Endothelial cell of umbilical vein (primary cell): ENCODE measurements around the gene INAVA. TPM values are rescaled to one million over a fixed set of nuclear protein-coding genes. Genes with fewer than 3 reads are reported as not detected.

ENCODE experiments used
- BruUV-seq: library from RNA; stranded (reverse); fragments of 400-500 nt; replicated peaks from 2 replicates; lab custom pipeline; 2021; lab: Mats Ljungman, UMichigan
- CTCF ChIA-PET: fragments of 300-600, 350-600 bp; sonication (Branson Sonifier 250); formaldehyde crosslinking; loops from one replicate; lab custom pipeline; 2021; ENCODE audit warnings: antibody characterized with exemption, inconsistent platforms; lab: Charles Lee
- POLR2A ChIA-PET: fragments of 300-600, 350-600 bp; sonication (Branson Sonifier 250); formaldehyde crosslinking; loops from one replicate; lab custom pipeline; 2021; ENCODE audit warnings: antibody characterized with exemption, inconsistent platforms; lab: Charles Lee
- DNase-seq: peaks from one replicate; pipeline ENCODE4 v3.0.0-alpha.2; 2011; ENCODE audit warnings: low read depth, low spot score
- FAIRE-seq: peaks from 2 replicates; lab custom pipeline; 2011; peaks lifted over from hg19 to GRCh38; lab: Jason Lieb, UNC
- H2AFZ ChIP-seq: 2 replicates; pipeline ENCODE4 v1.6.0; 2012; ENCODE audit warnings: low read depth, low read length, control low read depth, inconsistent platforms
- H3K27ac ChIP-seq: 2 replicates; pipeline ENCODE4 v1.5.1; 2011; ENCODE audit warnings: low read depth, mild to moderate bottlenecking, control low read depth, low read length, moderate library complexity; ENCODE audit not compliant: insufficient read depth
- H3K27me3 ChIP-seq, 2 experiments: 2 replicates each; pipeline versions ENCODE4 v1.6.0 to v1.6.1; 2011; ENCODE audit warnings: low read length in 2 of 2, mixed read lengths in 1 of 2; ENCODE audit not compliant: control insufficient read depth in 2 of 2, insufficient read depth in 2 of 2
- H3K36me3 ChIP-seq, 2 experiments: 2 replicates in 1 of 2; 3 replicates in 1 of 2; pipeline ENCODE4 v1.5.1; 2011; ENCODE audit warnings: low read length in 2 of 2, mild to moderate bottlenecking in 1 of 2, moderate library complexity in 1 of 2; ENCODE audit not compliant: control insufficient read depth in 2 of 2, insufficient read depth in 2 of 2; ENCODE audit errors: extremely low read depth in 1 of 2
- H3K4me1 ChIP-seq: 3 replicates; pipeline ENCODE4 v1.5.1; 2011; ENCODE audit warnings: mild to moderate bottlenecking, low read length; ENCODE audit not compliant: control insufficient read depth, insufficient read depth; ENCODE audit errors: extremely low read depth
- H3K4me2 ChIP-seq: 2 replicates; pipeline ENCODE4 v1.6.1; 2011; ENCODE audit warnings: low read length, control low read depth, mixed read lengths; ENCODE audit not compliant: insufficient read depth
- H3K4me3 ChIP-seq, 3 experiments: fragments of 200-600 bp in 1 of 3; sonication (generic), shearing (Covaris generic) in 1 of 3; replicated peaks in 1 of 3; 2 replicates each; pipeline ENCODE4 v1.5.1; 2011 to 2016; ENCODE audit warnings: control low read depth in 3 of 3, low read length in 3 of 3, mild to moderate bottlenecking in 2 of 3, inconsistent platforms in 1 of 3, low read depth in 1 of 3, moderate library complexity in 1 of 3; ENCODE audit not compliant: insufficient read depth in 1 of 3
- H3K79me2 ChIP-seq: 2 replicates; pipeline ENCODE4 v1.6.0; 2012; ENCODE audit warnings: low read length, inconsistent platforms; ENCODE audit not compliant: control insufficient read depth, insufficient read depth
- H3K9ac ChIP-seq: replicated peaks from 2 replicates; pipeline ENCODE3; 2011; ENCODE audit warnings: low read length, control low read depth; ENCODE audit not compliant: insufficient read depth; ENCODE audit errors: extremely low read depth
- H3K9me1 ChIP-seq: replicated peaks from 3 replicates; pipeline ENCODE4 v1.6.0; 2011; ENCODE audit warnings: mild to moderate bottlenecking, low read length; ENCODE audit not compliant: control insufficient read depth, insufficient read depth; ENCODE audit errors: extremely low read depth
- H3K9me3 ChIP-seq: replicated peaks from 2 replicates; pipeline ENCODE4 v1.5.1; 2012; ENCODE audit warnings: low read length, inconsistent platforms; ENCODE audit not compliant: control insufficient read depth, insufficient read depth
- H4K20me1 ChIP-seq: replicated peaks from 2 replicates; pipeline ENCODE3; 2011; ENCODE audit warnings: mild to moderate bottlenecking, low read length; ENCODE audit not compliant: control insufficient read depth, insufficient read depth; ENCODE audit errors: extremely low read depth
- FOS ChIP-seq: IDR thresholded peaks from 2 replicates; pipeline ENCODE4 v1.6.1; 2011; ENCODE audit warnings: mild to moderate bottlenecking, low read length, moderate library complexity, borderline replicate concordance; ENCODE audit not compliant: insufficient read depth
- GATA2 ChIP-seq: IDR thresholded peaks from 2 replicates; pipeline ENCODE4 v1.7.0; 2011; ENCODE audit warnings: low read depth, mild to moderate bottlenecking, moderate library complexity, mixed read lengths, low read length; ENCODE audit not compliant: insufficient read length, insufficient read depth
- MYC ChIP-seq: IDR thresholded peaks from one replicate; pipeline ENCODE4 v1.6.1; 2011; ENCODE audit warnings: mild to moderate bottlenecking, low read depth, low read length
- POLR2A ChIP-seq: IDR thresholded peaks from 2 replicates; pipeline ENCODE4 v1.6.1; 2012; ENCODE audit warnings: low read depth, mild to moderate bottlenecking, control low read depth, low read length
- POLR2AphosphoS5 ChIP-seq: IDR thresholded peaks from 2 replicates; pipeline ENCODE4 v1.6.1; 2012; ENCODE audit warnings: low read depth, mild to moderate bottlenecking, control low read depth, low read length, moderate library complexity; ENCODE audit not compliant: insufficient read depth
- dilution Hi-C: fragments of 300-500 bp; cut with MboI; formaldehyde crosslinking; loops from one replicate; pipeline ENCODE4 v1.15.0; 2019; ENCODE audit warnings: low sequenced_read_pairs; ENCODE audit not compliant: extremely low pct_ligation_motif_present
- intact Hi-C: fragments of 100-400 bp; cut with micrococcal nuclease; formaldehyde crosslinking; loops from one replicate; pipeline ENCODE4 v1.10.0; 2022
- polyA plus RNA-seq, 4 experiments: library from polyadenylated mRNA; depleted of rRNA in 3 of 4; stranded (reverse) in 3 of 4; unstranded in 1 of 4; fragments of >200 nt; gene quantifications; 2 replicates each; pipeline versions ENCODE4 v1.2.1 to v1.2.3, GENCODE V29; 2011 to 2012; ENCODE audit warnings: missing spikeins in 1 of 4
- total RNA-seq: library from RNA; stranded (reverse); gene quantifications from 2 replicates; pipeline ENCODE4 v1.2.3, GENCODE V29; 2021
- TF ChIP-seq, protein P1 (sequence below): IDR thresholded peaks from 2 replicates; pipeline ENCODE4 v1.6.1; 2011; ENCODE audit not compliant: insufficient read depth, insufficient read length
- TF ChIP-seq, protein P2 (sequence below), 2 donors: IDR thresholded peaks; 1 replicate in 1 of 2; 2 replicates in 1 of 2; pipeline ENCODE4 v1.5.1; 2011; ENCODE audit warnings: low read length in 2 of 2, mild to moderate bottlenecking in 2 of 2, moderate library complexity in 2 of 2, control low read depth in 1 of 2, inconsistent platforms in 1 of 2, low read depth in 1 of 2; ENCODE audit not compliant: insufficient read depth in 1 of 2; ENCODE audit errors: extremely low read depth in 1 of 2

INAVA gene
- total and polyA plus RNA-seq, 2 donors (not counting 3 experiments of a cell fraction or from before 2014, with no cell fraction given), result 0.42 TPM; not detected in 1

DNA sequence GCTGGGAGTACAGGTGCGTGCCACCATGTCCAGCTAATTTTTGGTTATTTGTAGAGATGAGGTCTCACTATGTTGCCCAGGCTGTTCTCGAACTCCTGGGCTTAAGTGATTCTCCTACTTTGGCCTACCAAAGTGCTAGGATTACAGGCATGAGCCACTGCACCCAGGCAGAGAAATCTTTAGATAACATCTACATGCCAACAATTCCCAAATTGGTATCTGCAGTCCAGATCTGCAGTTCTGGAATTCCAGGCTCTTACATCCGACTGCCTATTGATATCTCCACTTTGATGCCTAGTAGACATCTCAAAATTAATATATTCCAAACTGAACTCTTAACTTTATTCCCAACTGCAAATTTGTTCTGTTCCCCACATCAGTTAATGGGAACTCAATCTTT, 23.3 kb downstream of the INAVA start:
- no peak overlapping the region for H3K27ac ChIP-seq
- H3K9me1 ChIP-seq, result no peaks in the 10 kb centered on the region
- H2AFZ ChIP-seq, result no peak overlapping the region
- no peak for DNase-seq
- FAIRE-seq, result no peak
- no peaks in the 10 kb centered on the region for H3K36me3 ChIP-seq
- H3K9me3 ChIP-seq, result no peaks in the 10 kb centered on the region
- dilution Hi-C loops (no loop called here), intact Hi-C loops (no loop called here)
- H3K4me2 ChIP-seq, result no peak overlapping the region
- no peaks in the 10 kb centered on the region for H3K79me2 ChIP-seq
- BruUV-seq, result no TSS peak
- TF ChIP-seq MYC, result no peak
- TF ChIP-seq, protein P1, sequence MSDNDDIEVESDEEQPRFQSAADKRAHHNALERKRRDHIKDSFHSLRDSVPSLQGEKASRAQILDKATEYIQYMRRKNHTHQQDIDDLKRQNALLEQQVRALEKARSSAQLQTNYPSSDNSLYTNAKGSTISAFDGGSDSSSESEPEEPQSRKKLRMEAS, result no peak
- no peak for TF ChIP-seq POLR2AphosphoS5
- no peaks in the 10 kb centered on the region for H4K20me1 ChIP-seq
- no peak overlapping the region for H3K9ac ChIP-seq
- H3K4me1 ChIP-seq, result no peaks in the 10 kb centered on the region
- no peak overlapping the region for H3K4me3 ChIP-seq
- no peaks in the 10 kb centered on the region for H3K27me3 ChIP-seq
- ChIA-PET POLR2A (no interaction called here), CTCF (no interaction called here)

DNA sequence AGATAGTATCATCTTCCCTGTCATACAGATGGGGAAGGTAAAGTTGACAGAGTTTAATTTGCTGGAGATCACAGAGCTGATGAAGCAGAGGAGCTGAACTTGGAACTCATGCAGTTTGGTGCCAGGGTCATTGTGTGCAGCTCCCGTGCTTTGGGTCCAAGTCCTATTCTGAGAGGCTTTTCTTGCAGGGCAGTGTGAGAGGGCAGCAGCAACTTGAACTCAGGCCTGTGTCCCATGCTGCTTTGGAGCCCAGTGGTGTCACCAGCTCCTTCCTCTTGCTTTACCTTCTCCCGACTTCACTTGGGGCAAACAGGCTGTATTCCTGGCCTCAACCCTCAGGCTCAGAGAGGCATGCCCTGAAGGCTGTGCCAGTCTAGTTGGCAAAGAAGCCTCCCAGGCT, 24.7 kb downstream of the INAVA start:
- no peak overlapping the region for H3K27ac ChIP-seq
- H3K4me3 ChIP-seq, result no peak overlapping the region
- dilution Hi-C loops (no loop called here), intact Hi-C loops (no loop called here)
- no peaks in the 10 kb centered on the region for H3K9me1 ChIP-seq
- no peaks in the 10 kb centered on the region for H3K79me2 ChIP-seq
- no peaks in the 10 kb centered on the region for H3K36me3 ChIP-seq
- DNase-seq (no peak), FAIRE-seq (no peak)
- TF ChIP-seq POLR2AphosphoS5 (no peak), GATA2 (no peak), POLR2A (no peak), FOS (no peak)
- TF ChIP-seq, protein P1, result no peak
- TF ChIP-seq, protein P2, sequence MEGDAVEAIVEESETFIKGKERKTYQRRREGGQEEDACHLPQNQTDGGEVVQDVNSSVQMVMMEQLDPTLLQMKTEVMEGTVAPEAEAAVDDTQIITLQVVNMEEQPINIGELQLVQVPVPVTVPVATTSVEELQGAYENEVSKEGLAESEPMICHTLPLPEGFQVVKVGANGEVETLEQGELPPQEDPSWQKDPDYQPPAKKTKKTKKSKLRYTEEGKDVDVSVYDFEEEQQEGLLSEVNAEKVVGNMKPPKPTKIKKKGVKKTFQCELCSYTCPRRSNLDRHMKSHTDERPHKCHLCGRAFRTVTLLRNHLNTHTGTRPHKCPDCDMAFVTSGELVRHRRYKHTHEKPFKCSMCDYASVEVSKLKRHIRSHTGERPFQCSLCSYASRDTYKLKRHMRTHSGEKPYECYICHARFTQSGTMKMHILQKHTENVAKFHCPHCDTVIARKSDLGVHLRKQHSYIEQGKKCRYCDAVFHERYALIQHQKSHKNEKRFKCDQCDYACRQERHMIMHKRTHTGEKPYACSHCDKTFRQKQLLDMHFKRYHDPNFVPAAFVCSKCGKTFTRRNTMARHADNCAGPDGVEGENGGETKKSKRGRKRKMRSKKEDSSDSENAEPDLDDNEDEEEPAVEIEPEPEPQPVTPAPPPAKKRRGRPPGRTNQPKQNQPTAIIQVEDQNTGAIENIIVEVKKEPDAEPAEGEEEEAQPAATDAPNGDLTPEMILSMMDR (IDR thresholded peaks at IDR 0.05; ENCODE audit: extremely low read depth in 1 of 2, insufficient read depth in 1 of 2, low read depth in 1 of 2, low read length in 2 of 2), result no peak
- no peak overlapping the region for H3K9ac ChIP-seq
- H3K27me3 ChIP-seq, result no peaks in the 10 kb centered on the region
- no peaks in the 10 kb centered on the region for H3K4me1 ChIP-seq
- H3K9me3 ChIP-seq, result no peaks in the 10 kb centered on the region
- POLR2A ChIA-PET, result no interaction called here
- H3K4me2 ChIP-seq, result no peak overlapping the region
- H2AFZ ChIP-seq, result no peak overlapping the region
- CTCF ChIA-PET, result no interaction called here
- H4K20me1 ChIP-seq, result no peaks in the 10 kb centered on the region
- BruUV-seq, result no TSS peak
